Vagina (tissue), 2 donors: Measurements from ENCODE around the gene PEPD. TPM values are rescaled to one million over a fixed set of nuclear protein-coding genes. Genes with fewer than 3 reads are reported as not detected.

ENCODE experiments used
- DNase-seq, 2 donors: peaks; one replicate each; pipeline ENCODE4 v3.0.0-alpha.2; 2017; ENCODE audit errors: extremely low spot score in 2 of 2
- H3K27ac ChIP-seq: fragments of 200-600 bp; sonication (generic); one replicate; pipeline ENCODE4 v1.5.1; 2019
- H3K27me3 ChIP-seq: fragments of 200-600 bp; sonication (generic); one replicate; pipeline ENCODE4 v1.5.1; 2019
- H3K36me3 ChIP-seq, 2 donors: fragments of 200-600 bp; sonication (generic); one replicate each; pipeline ENCODE4 v1.5.1; 2017 to 2019
- H3K4me1 ChIP-seq: fragments of 200-600 bp; sonication (generic); one replicate; pipeline ENCODE4 v1.5.1; 2019
- H3K4me3 ChIP-seq, 2 donors: fragments of 200-600 bp; sonication (generic); 1 replicate in 1 of 2; 2 replicates in 1 of 2; pipeline ENCODE4 v1.5.1; 2016 to 2019
- H3K9me3 ChIP-seq: fragments of 200-600 bp; sonication (generic); one replicate; pipeline ENCODE4 v1.5.1; 2019
- CTCF ChIP-seq, 3 experiments: fragments of 450-650 bp in 2 of 3; fragments of 200-600 bp in 1 of 3; sonication (generic) in 1 of 3; IDR thresholded peaks; one replicate each; pipeline ENCODE4 v1.5.1; 2017 to 2019; ENCODE audit warnings: antibody characterized with exemption in 3 of 3, mild to moderate bottlenecking in 2 of 3, moderate library complexity in 2 of 3
- POLR2A ChIP-seq, 2 donors: fragments of 450-650 bp; IDR thresholded peaks; one replicate each; pipeline ENCODE4 v1.6.1; 2017; ENCODE audit warnings: antibody characterized with exemption in 2 of 2, mild to moderate bottlenecking in 2 of 2, moderate library complexity in 2 of 2
- POLR2AphosphoS5 ChIP-seq, 2 donors: sonication (generic); formaldehyde crosslinking; IDR thresholded peaks; one replicate each; pipeline ENCODE4 v1.9.0; 2017; ENCODE audit warnings: antibody characterized with exemption in 2 of 2, mild to moderate bottlenecking in 2 of 2, low read depth in 1 of 2; ENCODE audit not compliant: insufficient read depth in 1 of 2
- intact Hi-C: fragments of 100-400 bp; cut with DNase I; formaldehyde crosslinking; loops from one replicate; pipeline ENCODE4 v1.15.1; 2023
- total RNA-seq: library from RNA; depleted of rRNA; stranded (reverse); fragments of >200 nt; gene quantifications from one replicate; pipeline ENCODE4 v1.2.3, GENCODE V29; 2016

The PEPD gene
- total RNA-seq, 1 donor from 2014 or later, result 61.9 TPM

DNA sequence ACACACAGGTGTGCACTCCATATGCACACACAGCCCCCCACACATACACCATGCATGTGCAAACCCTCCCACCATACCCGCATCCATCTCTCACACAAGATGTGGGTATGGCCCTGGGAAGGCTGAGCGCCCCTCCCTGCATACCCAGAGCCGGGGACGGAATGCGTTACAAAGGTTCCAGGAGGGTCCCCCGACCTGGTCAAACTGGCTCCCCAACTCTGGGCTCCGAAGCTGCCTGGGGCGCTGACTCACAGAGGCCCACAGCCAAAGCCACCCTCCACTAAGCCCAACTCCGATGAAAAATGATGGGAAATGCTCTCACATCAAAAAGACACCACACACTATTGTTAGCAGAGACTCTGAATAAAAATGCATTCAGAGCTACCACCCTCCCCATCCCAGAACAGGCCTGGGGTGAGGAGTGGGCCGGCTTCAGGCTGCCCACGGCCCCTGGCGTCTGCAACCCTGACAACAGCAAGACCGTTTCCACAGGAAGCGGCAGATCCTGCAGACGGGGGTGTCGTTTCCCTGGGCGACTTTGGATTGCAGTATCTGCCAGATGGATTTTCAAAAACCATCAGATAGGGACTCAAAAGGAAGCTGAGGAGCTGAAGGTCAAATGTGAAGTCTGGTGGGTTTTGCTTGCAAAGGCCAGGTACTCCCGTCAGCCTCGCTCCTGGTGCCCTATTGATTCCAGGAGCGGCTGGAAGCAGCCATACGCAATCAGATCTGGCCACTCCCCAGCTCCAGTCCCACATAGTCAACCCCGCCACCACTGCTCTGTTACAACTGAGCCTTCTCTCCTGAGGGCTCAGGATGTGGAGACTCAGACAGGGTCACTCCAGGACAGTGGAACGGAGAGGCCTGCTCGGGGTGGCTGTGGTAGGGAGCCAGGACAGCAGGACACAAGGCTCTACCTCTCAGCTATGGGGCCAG, 14.3 kb downstream of the PEPD start:
- Histone ChIP-seq H3K9me3 (no peaks in the 10 kb centered on the region), H3K4me1 (no peaks in the 10 kb centered on the region), H3K4me3 (no peak overlapping the region), H3K36me3 (peaks cover 0 to 6% of the 10 kb centered on the region in 2 donors), H3K27ac (no peak overlapping the region), H3K27me3 (no peaks in the 10 kb centered on the region)
- TF ChIP-seq CTCF (IDR thresholded peaks at IDR 0.05), result no peak
- TF ChIP-seq POLR2AphosphoS5 (IDR thresholded peaks at IDR 0.05; ENCODE audit: insufficient read depth in 1 of 2, low read depth in 1 of 2), result no peak
- TF ChIP-seq POLR2A (IDR thresholded peaks at IDR 0.05), result no peak
- intact Hi-C loops, result no loop called here
- no peak for DNase-seq

- H3K9me3 ChIP-seq, result no peaks in the 10 kb centered on the region
- H3K27ac ChIP-seq, result no peak overlapping the region
- intact Hi-C loops, result no loop called here
- DNase-seq, result no peak
- TF ChIP-seq CTCF (IDR thresholded peaks at IDR 0.05), result no peak
- TF ChIP-seq POLR2A (IDR thresholded peaks at IDR 0.05), result no peak
- TF ChIP-seq POLR2AphosphoS5 (IDR thresholded peaks at IDR 0.05; ENCODE audit: insufficient read depth in 1 of 2, low read depth in 1 of 2), result no peak
- no peaks in the 10 kb centered on the region for H3K4me1 ChIP-seq
- H3K4me3 ChIP-seq, result no peak overlapping the region
- H3K27me3 ChIP-seq, result no peaks in the 10 kb centered on the region
- H3K36me3 ChIP-seq, result peaks cover 0 to under 1% of the 10 kb centered on the region in 2 donors
These were observed 15.1 kb downstream of the PEPD start for GRCh38 chr19:33506498-33506897.

DNA sequence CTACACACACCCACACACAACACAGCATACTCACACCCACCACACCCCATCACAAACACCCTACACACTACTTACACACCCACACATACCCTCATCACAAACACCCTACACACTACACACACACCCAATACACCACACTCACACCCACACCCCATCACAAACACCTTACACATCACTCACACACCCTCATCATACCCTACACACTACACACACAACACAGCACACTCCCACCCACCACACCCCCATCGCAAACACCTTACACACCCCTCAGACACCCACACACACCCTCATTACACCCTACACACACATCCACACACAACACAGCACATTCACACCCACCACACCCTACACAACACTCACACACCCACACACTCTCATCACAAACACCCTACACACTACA, 15.8 kb downstream of the PEPD start:
- DNase-seq, result no peak
- TF ChIP-seq POLR2A (IDR thresholded peaks at IDR 0.05) (no peak), POLR2AphosphoS5 (IDR thresholded peaks at IDR 0.05; ENCODE audit: insufficient read depth in 1 of 2, low read depth in 1 of 2) (no peak), CTCF (IDR thresholded peaks at IDR 0.05) (no peak)
- no peaks in the 10 kb centered on the region for H3K27me3 ChIP-seq
- intact Hi-C loops, result no loop called here
- H3K36me3 ChIP-seq, result no peaks in the 10 kb centered on the region
- no peaks in the 10 kb centered on the region for H3K9me3 ChIP-seq
- no peak overlapping the region for H3K27ac ChIP-seq
- H3K4me1 ChIP-seq, result no peaks in the 10 kb centered on the region
- no peak overlapping the region for H3K4me3 ChIP-seq

DNA sequence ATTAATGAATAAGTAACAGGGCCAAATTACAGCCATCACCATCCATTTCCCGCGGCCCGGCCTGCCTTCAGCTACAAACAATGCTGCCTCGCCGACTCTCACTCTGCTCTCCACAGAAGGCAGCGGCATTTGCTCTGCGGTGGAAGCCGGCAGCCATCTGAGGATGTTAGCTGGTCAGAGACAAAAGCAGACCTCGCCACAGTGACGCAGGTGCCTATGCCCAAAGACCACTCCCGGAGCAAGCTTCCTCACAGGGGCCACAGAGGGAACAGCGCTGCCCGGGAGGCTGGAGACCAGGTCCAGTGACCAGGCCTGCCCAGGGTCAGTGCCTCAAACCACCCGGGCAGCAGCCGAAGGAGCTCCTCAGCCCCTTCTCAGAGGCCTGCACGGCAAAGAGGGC, 16.4 kb downstream of the PEPD start:
- Histone ChIP-seq H3K27ac (no peak overlapping the region), H3K36me3 (no peaks in the 10 kb centered on the region), H3K9me3 (no peaks in the 10 kb centered on the region), H3K4me3 (no peak overlapping the region), H3K4me1 (no peaks in the 10 kb centered on the region), H3K27me3 (no peaks in the 10 kb centered on the region)
- TF ChIP-seq POLR2A (IDR thresholded peaks at IDR 0.05), result no peak
- no peak for TF ChIP-seq CTCF (IDR thresholded peaks at IDR 0.05)
- no peak for TF ChIP-seq POLR2AphosphoS5 (IDR thresholded peaks at IDR 0.05; ENCODE audit: insufficient read depth in 1 of 2, low read depth in 1 of 2)
- no peak for DNase-seq
- intact Hi-C loops, result no loop called here

- Histone ChIP-seq H3K27ac (no peak overlapping the region), H3K36me3 (no peaks in the 10 kb centered on the region), H3K4me1 (no peaks in the 10 kb centered on the region), H3K4me3 (no peak overlapping the region), H3K27me3 (no peaks in the 10 kb centered on the region), H3K9me3 (no peaks in the 10 kb centered on the region)
- intact Hi-C loops, result no loop called here
- DNase-seq, result no peak
- TF ChIP-seq POLR2A (IDR thresholded peaks at IDR 0.05) (no peak), POLR2AphosphoS5 (IDR thresholded peaks at IDR 0.05; ENCODE audit: insufficient read depth in 1 of 2, low read depth in 1 of 2) (no peak), CTCF (IDR thresholded peaks at IDR 0.05) (no peak)
These were observed 17.5 kb downstream of the PEPD start for GRCh38 chr19:33504058-33504444.
